Liver (tissue), 9 donors: ENCODE results near the gene GPR157. TPM values are rescaled to one million over a fixed set of nuclear protein-coding genes. Genes with fewer than 3 reads are reported as not detected.

Source experiments
- DNase-seq: peaks from one replicate; pipeline ENCODE4 v3.0.0-alpha.2; 2017; ENCODE audit warnings: low spot score
- H3K27ac ChIP-seq, 2 donors: one replicate each; pipeline ENCODE4 v1.7.0; 2013; ENCODE audit warnings: inconsistent platforms in 2 of 2, low read length in 2 of 2, control low read depth in 1 of 2, low read depth in 1 of 2, mild to moderate bottlenecking in 1 of 2
- H3K27me3 ChIP-seq, 4 donors: one replicate each; pipeline versions ENCODE4 v1.6.1 to v1.7.0; 2013; ENCODE audit warnings: low read length in 3 of 4, inconsistent platforms in 1 of 4, mild to moderate bottlenecking in 1 of 4, moderate library complexity in 1 of 4; ENCODE audit not compliant: control insufficient read depth in 4 of 4, insufficient read depth in 4 of 4
- H3K36me3 ChIP-seq, 4 donors: one replicate each; pipeline versions ENCODE4 v1.6.1 to v1.7.0; 2013; ENCODE audit warnings: low read length in 3 of 4, mild to moderate bottlenecking in 3 of 4, low read depth in 1 of 4, moderate library complexity in 1 of 4; ENCODE audit not compliant: control insufficient read depth in 4 of 4, insufficient read depth in 3 of 4
- H3K4me1 ChIP-seq, 4 donors: one replicate each; pipeline versions ENCODE4 v1.6.1 to v1.7.0; 2013; ENCODE audit warnings: low read length in 3 of 4, mild to moderate bottlenecking in 3 of 4, moderate library complexity in 1 of 4; ENCODE audit not compliant: control insufficient read depth in 4 of 4, insufficient read depth in 4 of 4
- H3K4me3 ChIP-seq, 3 donors: one replicate each; pipeline versions ENCODE4 v1.6.1 to v1.7.0; 2013; ENCODE audit warnings: low read length in 3 of 3, control low read depth in 1 of 3, low read depth in 1 of 3, mild to moderate bottlenecking in 1 of 3
- H3K9ac ChIP-seq, 2 donors: one replicate each; pipeline ENCODE4 v1.7.0; 2013; ENCODE audit warnings: low read length in 2 of 2, mild to moderate bottlenecking in 2 of 2, moderate library complexity in 2 of 2, control low read depth in 1 of 2, low read depth in 1 of 2
- H3K9me3 ChIP-seq, 4 donors: one replicate each; pipeline versions ENCODE4 v1.6.1 to v1.7.0; 2013; ENCODE audit warnings: low read length in 3 of 4; ENCODE audit not compliant: control insufficient read depth in 4 of 4
- EGR1 ChIP-seq, 2 donors: IDR thresholded peaks; 2 replicates each; pipeline ENCODE4 v1.6.1; 2016 to 2018; ENCODE audit warnings: antibody characterized with exemption in 2 of 2, low read depth in 2 of 2
- FOXA1 ChIP-seq: IDR thresholded peaks from 2 replicates; pipeline ENCODE4 v1.6.1; 2016; ENCODE audit warnings: antibody characterized with exemption
- FOXA2 ChIP-seq: IDR thresholded peaks from 2 replicates; pipeline ENCODE4 v1.6.1; 2016; ENCODE audit warnings: antibody characterized with exemption
- GABPA ChIP-seq, 2 donors: IDR thresholded peaks in 1 of 2; conservative IDR thresholded peaks in 1 of 2; 2 replicates each; pipeline ENCODE4 v1.6.1; 2016; ENCODE audit warnings: antibody characterized with exemption in 2 of 2, mild to moderate bottlenecking in 1 of 2, moderate library complexity in 1 of 2
- HNF4A ChIP-seq, 2 donors: conservative IDR thresholded peaks; 2 replicates each; pipeline ENCODE4 v1.6.1; 2016; ENCODE audit warnings: antibody characterized with exemption in 2 of 2, mild to moderate bottlenecking in 2 of 2
- HNF4G ChIP-seq: IDR thresholded peaks from 2 replicates; pipeline ENCODE4 v1.6.1; 2016; ENCODE audit warnings: antibody characterized with exemption
- JUND ChIP-seq, 2 donors: IDR thresholded peaks; 2 replicates each; pipeline ENCODE4 v1.6.1; 2016; ENCODE audit warnings: antibody characterized with exemption in 2 of 2
- NR2F2 ChIP-seq: IDR thresholded peaks from 2 replicates; pipeline ENCODE4 v1.6.1; 2016; ENCODE audit warnings: antibody characterized with exemption
- RAD21 ChIP-seq, 2 donors: IDR thresholded peaks; 2 replicates each; pipeline ENCODE4 v1.6.1; 2016; ENCODE audit warnings: antibody characterized with exemption in 2 of 2, mild to moderate bottlenecking in 2 of 2
- RXRA ChIP-seq, 2 donors: IDR thresholded peaks; 2 replicates each; pipeline ENCODE4 v1.6.1; 2017 to 2018; ENCODE audit warnings: antibody characterized with exemption in 2 of 2, mild to moderate bottlenecking in 1 of 2
- SP1 ChIP-seq: IDR thresholded peaks from 2 replicates; pipeline ENCODE4 v1.6.1; 2018; ENCODE audit warnings: antibody characterized with exemption, mild to moderate bottlenecking
- TAF1 ChIP-seq: conservative IDR thresholded peaks from 2 replicates; pipeline ENCODE4 v1.6.1; 2016; ENCODE audit warnings: antibody characterized with exemption, mild to moderate bottlenecking
- YY1 ChIP-seq: IDR thresholded peaks from 2 replicates; pipeline ENCODE4 v1.6.1; 2016; ENCODE audit warnings: antibody characterized with exemption, mild to moderate bottlenecking
- WGBS: extraction: QIAGEN DNeasy Blood & Tissue Kit; methylation state at CpG from one replicate; pipeline ENCODE4 v1.1.7; 2013; 5-methylcytosine and 5-hydroxymethylcytosine counted together
- polyA plus RNA-seq, 2 donors: library from polyadenylated mRNA; stranded (reverse) in 1 of 2; unstranded in 1 of 2; fragments of 200-250 nt in 1 of 2; fragments of >200 nt in 1 of 2; fragmentation: Nextera tagmentation in 1 of 2; extraction: Ambion mirVana in 1 of 2; gene quantifications; one replicate each; pipeline versions ENCODE4 v1.2.1 to v1.2.3, GENCODE V29; 2013 to 2015
- total RNA-seq, 2 donors: library from RNA; depleted of rRNA; stranded (reverse); fragments of >200 nt; gene quantifications; one replicate each; pipeline ENCODE4 v1.2.3, GENCODE V29; 2014
- TF ChIP-seq, protein P1 (sequence below): IDR thresholded peaks from 2 replicates; pipeline ENCODE4 v1.6.1; 2016; ENCODE audit warnings: antibody characterized with exemption
- TF ChIP-seq, protein P2 (sequence below): IDR thresholded peaks from 2 replicates; pipeline ENCODE4 v1.6.1; 2016; ENCODE audit warnings: antibody characterized with exemption, mild to moderate bottlenecking
- TF ChIP-seq, protein P3 (sequence below): fragments of 150-350 bp; IDR thresholded peaks from 2 replicates; pipeline ENCODE4 v1.5.1; 2017; ENCODE audit warnings: improper control_type of control experiment, low read depth, low read length; ENCODE audit not compliant: missing input control
- TF ChIP-seq, protein P4 (sequence below): IDR thresholded peaks from 2 replicates; pipeline ENCODE4 v1.6.1; 2016; ENCODE audit warnings: antibody characterized with exemption
- TF ChIP-seq, protein P5 (sequence below): IDR thresholded peaks from 2 replicates; pipeline ENCODE4 v1.6.1; 2016; ENCODE audit warnings: antibody characterized with exemption
- donor health status: healthy.
- donor health status: healthy.
- donor health status: healthy.
- donor health status: healthy.
- donor health status: healthy.

The GPR157 gene
- total and polyA plus RNA-seq, 4 donors, result 1.3 to 7.0 (median 2.2) TPM

DNA sequence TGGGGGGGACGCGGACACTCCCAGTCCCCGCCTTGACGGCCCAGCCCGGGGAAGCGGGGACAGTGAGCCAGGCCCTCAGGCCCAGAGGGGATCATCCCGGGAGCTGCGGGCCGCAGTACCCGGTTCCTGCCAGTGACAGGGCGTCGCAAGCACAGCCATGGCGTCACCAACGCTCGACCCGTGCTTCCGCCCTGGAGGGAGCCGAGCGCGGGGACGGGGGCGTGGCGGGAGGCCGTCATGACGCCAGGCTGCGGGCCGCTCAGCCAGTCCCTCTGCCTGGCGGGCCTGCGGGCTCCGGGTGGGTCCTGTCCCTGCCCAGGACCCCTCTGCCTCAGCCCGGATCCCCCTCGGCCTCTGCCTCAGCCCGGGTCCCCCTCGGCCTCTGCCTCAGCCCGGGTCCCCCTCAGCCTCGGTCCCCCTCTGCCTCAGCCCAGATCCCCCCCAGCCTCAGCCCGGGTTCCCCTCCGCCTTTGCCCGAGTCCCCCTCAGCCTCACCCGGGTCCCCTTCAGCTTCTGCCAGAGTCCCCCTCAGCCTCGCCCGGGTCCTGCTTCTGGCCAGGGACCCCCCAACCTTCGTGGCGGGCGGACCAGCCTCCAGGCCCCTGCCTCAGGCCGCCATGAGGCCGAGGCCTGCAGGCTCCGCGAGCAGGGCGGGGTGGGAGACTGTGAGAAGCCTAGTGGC, 57.2 kb downstream of the GPR157 start:
- TF ChIP-seq FOXA2 (no peak), FOXA1 (no peak), SP1 (no peak), NR2F2 (no peak), RAD21 (IDR thresholded peaks at IDR 0.05) (no peak), TAF1 (no peak), YY1 (no peak), JUND (IDR thresholded peaks at IDR 0.05) (no peak), HNF4G (no peak)
- TF ChIP-seq, protein P1, sequence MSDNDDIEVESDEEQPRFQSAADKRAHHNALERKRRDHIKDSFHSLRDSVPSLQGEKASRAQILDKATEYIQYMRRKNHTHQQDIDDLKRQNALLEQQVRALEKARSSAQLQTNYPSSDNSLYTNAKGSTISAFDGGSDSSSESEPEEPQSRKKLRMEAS, result no peak
- no peaks in the 10 kb centered on the region for H3K36me3 ChIP-seq
- H3K9ac ChIP-seq, result no peak overlapping the region
- H3K4me3 ChIP-seq, result no peak overlapping the region
- 90% methylated on average over 50 of the region's 50 CpGs for WGBS
- DNase-seq, result no peak
- H3K9me3 ChIP-seq, result no peaks in the 10 kb centered on the region
- no peaks in the 10 kb centered on the region for H3K4me1 ChIP-seq
- no peak overlapping the region for H3K27ac ChIP-seq
- no peaks in the 10 kb centered on the region for H3K27me3 ChIP-seq

DNA sequence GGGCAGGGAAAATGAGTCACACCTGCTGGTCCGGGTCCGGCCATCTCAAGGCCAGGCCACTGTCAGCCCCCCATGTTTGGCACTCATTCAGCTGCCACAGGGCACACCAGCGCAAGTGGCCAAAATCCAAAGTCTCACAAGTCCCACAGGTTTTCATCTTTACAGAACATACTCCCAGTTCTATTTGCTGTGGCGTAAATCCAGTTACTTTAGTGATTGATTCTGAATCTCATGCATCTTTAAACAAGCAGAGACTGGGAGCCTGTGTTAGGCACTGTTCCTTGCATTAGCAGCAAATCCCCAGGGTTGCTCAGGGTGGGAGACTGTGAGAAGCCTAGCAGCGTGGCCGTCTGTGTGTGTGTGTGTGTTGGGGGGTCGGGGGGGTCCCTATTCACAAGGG, 58.4 kb downstream of the GPR157 start:
- 49% methylated on average over 7 of the region's 7 CpGs for WGBS
- H3K9me3 ChIP-seq, result no peaks in the 10 kb centered on the region
- no peak overlapping the region for H3K9ac ChIP-seq
- no peaks in the 10 kb centered on the region for H3K27me3 ChIP-seq
- no peak overlapping the region for H3K4me3 ChIP-seq
- no peak for TF ChIP-seq YY1
- TF ChIP-seq GABPA (IDR thresholded peaks at IDR 0.05 in 1 of 2, conservative IDR thresholded peaks at IDR 0.05 in 1 of 2), result no peak
- TF ChIP-seq NR2F2, result no peak
- TF ChIP-seq FOXA2, result no peak
- no peak for TF ChIP-seq RXRA (IDR thresholded peaks at IDR 0.05)
- no peak for TF ChIP-seq SP1
- TF ChIP-seq, protein P2, sequence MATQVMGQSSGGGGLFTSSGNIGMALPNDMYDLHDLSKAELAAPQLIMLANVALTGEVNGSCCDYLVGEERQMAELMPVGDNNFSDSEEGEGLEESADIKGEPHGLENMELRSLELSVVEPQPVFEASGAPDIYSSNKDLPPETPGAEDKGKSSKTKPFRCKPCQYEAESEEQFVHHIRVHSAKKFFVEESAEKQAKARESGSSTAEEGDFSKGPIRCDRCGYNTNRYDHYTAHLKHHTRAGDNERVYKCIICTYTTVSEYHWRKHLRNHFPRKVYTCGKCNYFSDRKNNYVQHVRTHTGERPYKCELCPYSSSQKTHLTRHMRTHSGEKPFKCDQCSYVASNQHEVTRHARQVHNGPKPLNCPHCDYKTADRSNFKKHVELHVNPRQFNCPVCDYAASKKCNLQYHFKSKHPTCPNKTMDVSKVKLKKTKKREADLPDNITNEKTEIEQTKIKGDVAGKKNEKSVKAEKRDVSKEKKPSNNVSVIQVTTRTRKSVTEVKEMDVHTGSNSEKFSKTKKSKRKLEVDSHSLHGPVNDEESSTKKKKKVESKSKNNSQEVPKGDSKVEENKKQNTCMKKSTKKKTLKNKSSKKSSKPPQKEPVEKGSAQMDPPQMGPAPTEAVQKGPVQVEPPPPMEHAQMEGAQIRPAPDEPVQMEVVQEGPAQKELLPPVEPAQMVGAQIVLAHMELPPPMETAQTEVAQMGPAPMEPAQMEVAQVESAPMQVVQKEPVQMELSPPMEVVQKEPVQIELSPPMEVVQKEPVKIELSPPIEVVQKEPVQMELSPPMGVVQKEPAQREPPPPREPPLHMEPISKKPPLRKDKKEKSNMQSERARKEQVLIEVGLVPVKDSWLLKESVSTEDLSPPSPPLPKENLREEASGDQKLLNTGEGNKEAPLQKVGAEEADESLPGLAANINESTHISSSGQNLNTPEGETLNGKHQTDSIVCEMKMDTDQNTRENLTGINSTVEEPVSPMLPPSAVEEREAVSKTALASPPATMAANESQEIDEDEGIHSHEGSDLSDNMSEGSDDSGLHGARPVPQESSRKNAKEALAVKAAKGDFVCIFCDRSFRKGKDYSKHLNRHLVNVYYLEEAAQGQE, result no peak
- no peak for TF ChIP-seq FOXA1
- no peak for TF ChIP-seq RAD21 (IDR thresholded peaks at IDR 0.05)
- TF ChIP-seq, protein P3, sequence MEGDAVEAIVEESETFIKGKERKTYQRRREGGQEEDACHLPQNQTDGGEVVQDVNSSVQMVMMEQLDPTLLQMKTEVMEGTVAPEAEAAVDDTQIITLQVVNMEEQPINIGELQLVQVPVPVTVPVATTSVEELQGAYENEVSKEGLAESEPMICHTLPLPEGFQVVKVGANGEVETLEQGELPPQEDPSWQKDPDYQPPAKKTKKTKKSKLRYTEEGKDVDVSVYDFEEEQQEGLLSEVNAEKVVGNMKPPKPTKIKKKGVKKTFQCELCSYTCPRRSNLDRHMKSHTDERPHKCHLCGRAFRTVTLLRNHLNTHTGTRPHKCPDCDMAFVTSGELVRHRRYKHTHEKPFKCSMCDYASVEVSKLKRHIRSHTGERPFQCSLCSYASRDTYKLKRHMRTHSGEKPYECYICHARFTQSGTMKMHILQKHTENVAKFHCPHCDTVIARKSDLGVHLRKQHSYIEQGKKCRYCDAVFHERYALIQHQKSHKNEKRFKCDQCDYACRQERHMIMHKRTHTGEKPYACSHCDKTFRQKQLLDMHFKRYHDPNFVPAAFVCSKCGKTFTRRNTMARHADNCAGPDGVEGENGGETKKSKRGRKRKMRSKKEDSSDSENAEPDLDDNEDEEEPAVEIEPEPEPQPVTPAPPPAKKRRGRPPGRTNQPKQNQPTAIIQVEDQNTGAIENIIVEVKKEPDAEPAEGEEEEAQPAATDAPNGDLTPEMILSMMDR, result no peak
- TF ChIP-seq EGR1 (IDR thresholded peaks at IDR 0.05; ENCODE audit: low read depth in 2 of 2), result no peak
- TF ChIP-seq, protein P4, sequence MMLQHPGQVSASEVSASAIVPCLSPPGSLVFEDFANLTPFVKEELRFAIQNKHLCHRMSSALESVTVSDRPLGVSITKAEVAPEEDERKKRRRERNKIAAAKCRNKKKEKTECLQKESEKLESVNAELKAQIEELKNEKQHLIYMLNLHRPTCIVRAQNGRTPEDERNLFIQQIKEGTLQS, result no peak
- TF ChIP-seq, protein P1, result no peak
- TF ChIP-seq HNF4A (conservative IDR thresholded peaks at IDR 0.05), result no peak
- TF ChIP-seq TAF1, result no peak
- no peak for TF ChIP-seq HNF4G
- TF ChIP-seq, protein P5, sequence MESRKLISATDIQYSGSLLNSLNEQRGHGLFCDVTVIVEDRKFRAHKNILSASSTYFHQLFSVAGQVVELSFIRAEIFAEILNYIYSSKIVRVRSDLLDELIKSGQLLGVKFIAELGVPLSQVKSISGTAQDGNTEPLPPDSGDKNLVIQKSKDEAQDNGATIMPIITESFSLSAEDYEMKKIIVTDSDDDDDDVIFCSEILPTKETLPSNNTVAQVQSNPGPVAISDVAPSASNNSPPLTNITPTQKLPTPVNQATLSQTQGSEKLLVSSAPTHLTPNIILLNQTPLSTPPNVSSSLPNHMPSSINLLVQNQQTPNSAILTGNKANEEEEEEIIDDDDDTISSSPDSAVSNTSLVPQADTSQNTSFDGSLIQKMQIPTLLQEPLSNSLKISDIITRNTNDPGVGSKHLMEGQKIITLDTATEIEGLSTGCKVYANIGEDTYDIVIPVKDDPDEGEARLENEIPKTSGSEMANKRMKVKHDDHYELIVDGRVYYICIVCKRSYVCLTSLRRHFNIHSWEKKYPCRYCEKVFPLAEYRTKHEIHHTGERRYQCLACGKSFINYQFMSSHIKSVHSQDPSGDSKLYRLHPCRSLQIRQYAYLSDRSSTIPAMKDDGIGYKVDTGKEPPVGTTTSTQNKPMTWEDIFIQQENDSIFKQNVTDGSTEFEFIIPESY, result no peak
- no peak for TF ChIP-seq JUND (IDR thresholded peaks at IDR 0.05)
- no peaks in the 10 kb centered on the region for H3K36me3 ChIP-seq
- H3K4me1 ChIP-seq, result no peaks in the 10 kb centered on the region
- no peak overlapping the region for H3K27ac ChIP-seq
- no peak for DNase-seq
